Uterus (tissue), 2 donors: ENCODE data around the gene PODNL1.

Experiments
- POLR2A ChIP-seq, 2 donors: fragments of 450-650 bp; IDR thresholded peaks; one replicate each; pipeline ENCODE4 v1.6.1; 2016; ENCODE audit warnings: antibody characterized with exemption in 2 of 2, mild to moderate bottlenecking in 1 of 2, moderate library complexity in 1 of 2
- TF ChIP-seq, protein P1 (sequence below), 4 experiments: fragments of 200-600 bp in 2 of 4; fragments of 450-650 bp in 2 of 4; sonication (generic) in 2 of 4; IDR thresholded peaks; one replicate each; pipeline ENCODE4 v1.5.1; 2016 to 2019; ENCODE audit warnings: antibody characterized with exemption in 4 of 4, mild to moderate bottlenecking in 2 of 4, moderate library complexity in 1 of 4

DNA sequence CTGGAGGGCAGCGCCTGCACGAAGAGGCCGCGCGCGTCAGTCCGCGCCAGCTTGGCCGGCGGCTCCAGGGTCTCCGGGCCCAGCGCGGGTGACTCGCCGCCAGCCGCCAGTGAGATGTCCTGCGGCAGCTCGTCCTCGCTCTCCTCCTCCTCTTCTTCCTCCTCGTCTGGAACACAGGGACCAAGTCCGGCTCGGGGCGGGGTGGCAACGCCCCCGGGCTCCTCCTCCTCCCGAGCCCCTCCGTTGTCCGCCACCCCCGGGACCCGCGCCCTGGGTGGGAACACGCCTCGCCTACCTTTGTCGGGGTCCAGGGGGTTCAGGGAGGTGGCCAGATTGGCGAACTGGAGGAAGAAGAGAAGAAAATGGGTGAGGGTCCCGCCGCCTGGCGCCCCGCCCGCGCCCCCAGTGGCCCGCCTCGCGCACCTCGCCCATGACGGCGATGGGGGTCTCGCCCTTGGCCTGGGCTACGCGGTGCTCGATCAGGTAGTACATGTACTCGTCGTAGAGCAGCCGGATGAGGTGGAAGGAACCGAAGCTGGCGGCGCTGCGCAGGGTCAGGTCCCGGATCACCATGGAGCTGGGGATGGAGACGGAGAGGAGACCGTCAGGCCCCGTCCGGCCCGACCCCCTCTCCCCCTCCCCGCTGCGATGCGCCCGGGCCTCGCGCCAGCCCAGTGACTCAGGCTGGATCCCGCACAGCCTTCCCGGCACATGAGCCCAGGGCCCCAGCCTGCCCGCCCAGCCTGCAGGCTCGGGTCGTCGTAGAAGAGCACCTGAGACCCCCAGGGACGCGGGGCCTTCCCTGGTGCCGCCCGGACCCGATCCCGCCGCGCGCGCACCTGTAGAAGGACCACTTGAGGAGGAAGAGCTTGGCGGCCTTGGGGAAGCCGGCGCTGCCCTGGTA lies 24.7 kb upstream of the PODNL1 start:
- TF ChIP-seq, protein P1, sequence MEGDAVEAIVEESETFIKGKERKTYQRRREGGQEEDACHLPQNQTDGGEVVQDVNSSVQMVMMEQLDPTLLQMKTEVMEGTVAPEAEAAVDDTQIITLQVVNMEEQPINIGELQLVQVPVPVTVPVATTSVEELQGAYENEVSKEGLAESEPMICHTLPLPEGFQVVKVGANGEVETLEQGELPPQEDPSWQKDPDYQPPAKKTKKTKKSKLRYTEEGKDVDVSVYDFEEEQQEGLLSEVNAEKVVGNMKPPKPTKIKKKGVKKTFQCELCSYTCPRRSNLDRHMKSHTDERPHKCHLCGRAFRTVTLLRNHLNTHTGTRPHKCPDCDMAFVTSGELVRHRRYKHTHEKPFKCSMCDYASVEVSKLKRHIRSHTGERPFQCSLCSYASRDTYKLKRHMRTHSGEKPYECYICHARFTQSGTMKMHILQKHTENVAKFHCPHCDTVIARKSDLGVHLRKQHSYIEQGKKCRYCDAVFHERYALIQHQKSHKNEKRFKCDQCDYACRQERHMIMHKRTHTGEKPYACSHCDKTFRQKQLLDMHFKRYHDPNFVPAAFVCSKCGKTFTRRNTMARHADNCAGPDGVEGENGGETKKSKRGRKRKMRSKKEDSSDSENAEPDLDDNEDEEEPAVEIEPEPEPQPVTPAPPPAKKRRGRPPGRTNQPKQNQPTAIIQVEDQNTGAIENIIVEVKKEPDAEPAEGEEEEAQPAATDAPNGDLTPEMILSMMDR (IDR thresholded peaks at IDR 0.05), result no peak
- no peak for TF ChIP-seq POLR2A (IDR thresholded peaks at IDR 0.05)
